ENCODE measurements around the gene SPTLC2. TPM values are rescaled to one million over a fixed set of nuclear protein-coding genes. Genes with fewer than 3 reads are reported as not detected.

The SPTLC2 gene
- total RNA-seq, 3 donors from 2014 or later (not counting 1 experiment from before 2014, with no cell fraction given), result 35.2 to 58.6 (median 50.4) TPM

DNA sequence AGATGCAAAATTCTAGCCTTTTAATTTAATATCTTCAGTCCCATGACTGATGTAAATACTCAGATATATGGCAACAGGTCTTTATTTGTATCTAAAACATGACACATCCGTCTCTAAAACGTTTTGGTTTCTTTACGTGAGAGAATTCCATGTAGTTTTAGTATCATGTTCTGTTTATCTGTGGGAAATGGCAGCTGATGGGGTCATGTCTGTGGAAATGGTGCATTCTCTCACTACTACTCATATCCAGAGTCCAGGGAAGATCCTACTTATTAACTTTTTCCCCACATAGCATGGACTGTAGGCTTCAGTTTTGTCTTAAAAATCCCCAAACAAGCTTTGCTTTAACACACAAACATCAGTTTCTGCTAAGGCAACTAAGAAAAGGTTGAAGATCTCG is 53.8 kb downstream of the SPTLC2 start:
- H3K27ac Mint-ChIP-seq, result peak overlapping the region; percentile 42 to 43
- intact Hi-C loops (cut with micrococcal nuclease), result no loop called here
- H3K36me3 ChIP-seq (ENCODE audit: control insufficient read depth, insufficient read depth, low read length), result peaks cover 39% of the 10 kb centered on the region

DNA sequence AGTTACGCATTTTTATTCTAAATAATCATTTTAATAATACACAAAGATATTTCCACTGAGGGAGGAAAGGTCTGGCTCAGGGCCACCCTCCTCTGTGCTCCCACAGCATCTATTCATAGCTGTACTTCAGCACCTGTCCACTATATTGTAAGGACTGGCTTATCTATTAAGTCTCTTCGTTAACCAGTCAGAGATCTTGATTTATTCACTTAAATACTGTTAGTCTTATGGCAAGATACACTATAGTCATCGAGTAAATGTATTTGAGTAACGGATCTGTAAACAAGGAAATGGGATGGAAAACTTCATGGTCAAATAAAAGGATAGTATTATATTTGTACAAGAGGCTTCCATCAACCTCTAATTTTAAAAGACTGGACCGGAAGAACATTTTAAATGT is 54.6 kb downstream of the SPTLC2 start:
- no peaks in the 10 kb centered on the region for H3K9me3 Mint-ChIP-seq
- H3K4me3 Mint-ChIP-seq, result no peak overlapping the region
- Histone ChIP-seq H3K27ac (ENCODE audit: low read length) (no peak overlapping the region), H3K27me3 (ENCODE audit: control insufficient read depth, insufficient read depth, low read length) (no peaks in the 10 kb centered on the region), H3K36me3 (ENCODE audit: control insufficient read depth, insufficient read depth, low read length) (peaks cover 40% of the 10 kb centered on the region), H3K4me1 (ENCODE audit: control insufficient read depth, insufficient read depth, low read length) (no peaks in the 10 kb centered on the region), H3K4me3 (ENCODE audit: low read length) (no peak overlapping the region), H3K9me3 (ENCODE audit: control insufficient read depth, insufficient read depth, low read length) (no peaks in the 10 kb centered on the region)
- WGBS (ENCODE audit: insufficient coverage), result no CpG with 5 or more reads among the region's 5 CpGs
- intact Hi-C loops (cut with micrococcal nuclease), result no loop called here
- ATAC-seq (no peak), DNase-seq (no peak)
- TF ChIP-seq, protein P1, sequence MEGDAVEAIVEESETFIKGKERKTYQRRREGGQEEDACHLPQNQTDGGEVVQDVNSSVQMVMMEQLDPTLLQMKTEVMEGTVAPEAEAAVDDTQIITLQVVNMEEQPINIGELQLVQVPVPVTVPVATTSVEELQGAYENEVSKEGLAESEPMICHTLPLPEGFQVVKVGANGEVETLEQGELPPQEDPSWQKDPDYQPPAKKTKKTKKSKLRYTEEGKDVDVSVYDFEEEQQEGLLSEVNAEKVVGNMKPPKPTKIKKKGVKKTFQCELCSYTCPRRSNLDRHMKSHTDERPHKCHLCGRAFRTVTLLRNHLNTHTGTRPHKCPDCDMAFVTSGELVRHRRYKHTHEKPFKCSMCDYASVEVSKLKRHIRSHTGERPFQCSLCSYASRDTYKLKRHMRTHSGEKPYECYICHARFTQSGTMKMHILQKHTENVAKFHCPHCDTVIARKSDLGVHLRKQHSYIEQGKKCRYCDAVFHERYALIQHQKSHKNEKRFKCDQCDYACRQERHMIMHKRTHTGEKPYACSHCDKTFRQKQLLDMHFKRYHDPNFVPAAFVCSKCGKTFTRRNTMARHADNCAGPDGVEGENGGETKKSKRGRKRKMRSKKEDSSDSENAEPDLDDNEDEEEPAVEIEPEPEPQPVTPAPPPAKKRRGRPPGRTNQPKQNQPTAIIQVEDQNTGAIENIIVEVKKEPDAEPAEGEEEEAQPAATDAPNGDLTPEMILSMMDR (IDR thresholded peaks at IDR 0.05), result no peak
- H3K27ac Mint-ChIP-seq, result peak overlapping the region in 1 of 2 donors; percentile 43
- peaks cover 14 to 27% of the 10 kb centered on the region in 2 donors for H3K4me1 Mint-ChIP-seq
- no peaks in the 10 kb centered on the region for H3K27me3 Mint-ChIP-seq (ENCODE audit: low read depth in 2 of 2)
- no peaks in the 10 kb centered on the region for H3K36me3 Mint-ChIP-seq

More for the DNA sequence above, 53.8 kb downstream of the SPTLC2 start:
- 82% methylated on average over 4 of the region's 4 CpGs for WGBS (ENCODE audit: insufficient coverage)
- Mint-ChIP-seq H3K4me1 (peaks cover 12 to 22% of the 10 kb centered on the region in 2 donors), H3K36me3 (no peaks in the 10 kb centered on the region), H3K9me3 (no peaks in the 10 kb centered on the region), H3K4me3 (no peak overlapping the region), H3K27me3 (ENCODE audit: low read depth in 2 of 2) (no peaks in the 10 kb centered on the region)
- H3K27ac ChIP-seq (ENCODE audit: low read length), result no peak overlapping the region
- ATAC-seq (no peak), DNase-seq (no peak)
- no peaks in the 10 kb centered on the region for H3K9me3 ChIP-seq (ENCODE audit: control insufficient read depth, insufficient read depth, low read length)
- H3K4me1 ChIP-seq (ENCODE audit: control insufficient read depth, insufficient read depth, low read length), result no peaks in the 10 kb centered on the region
- H3K4me3 ChIP-seq (ENCODE audit: low read length), result no peak overlapping the region
- H3K27me3 ChIP-seq (ENCODE audit: control insufficient read depth, insufficient read depth, low read length), result no peaks in the 10 kb centered on the region
- TF ChIP-seq, protein P1 (IDR thresholded peaks at IDR 0.05), result no peak

DNA sequence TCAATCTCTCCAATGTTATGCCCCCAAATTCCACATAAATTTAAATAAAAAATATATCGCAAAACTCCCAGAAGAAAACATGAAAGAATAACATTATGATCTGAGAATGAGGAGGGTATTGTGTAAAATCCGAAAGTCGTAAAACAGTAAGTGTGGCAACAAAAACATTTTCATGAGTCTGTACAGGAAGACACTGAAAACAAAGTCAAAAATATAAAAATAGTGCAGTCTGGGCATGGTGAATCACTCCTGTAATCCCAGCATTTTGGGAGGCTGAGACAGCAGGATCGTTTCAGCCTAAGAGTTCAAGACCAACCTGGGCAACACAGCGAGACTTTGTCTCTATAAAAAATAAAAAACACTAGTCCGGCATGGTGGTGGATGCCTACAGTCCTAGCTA is 57.1 kb downstream of the SPTLC2 start:
- Histone ChIP-seq H3K9me3 (ENCODE audit: control insufficient read depth, insufficient read depth, low read length) (no peaks in the 10 kb centered on the region), H3K36me3 (ENCODE audit: control insufficient read depth, insufficient read depth, low read length) (peaks cover 59% of the 10 kb centered on the region), H3K4me3 (ENCODE audit: low read length) (no peak overlapping the region), H3K27ac (ENCODE audit: low read length) (no peak overlapping the region), H3K4me1 (ENCODE audit: control insufficient read depth, insufficient read depth, low read length) (peaks cover 5% of the 10 kb centered on the region), H3K27me3 (ENCODE audit: control insufficient read depth, insufficient read depth, low read length) (no peaks in the 10 kb centered on the region)
- no peaks in the 10 kb centered on the region for H3K27me3 Mint-ChIP-seq (ENCODE audit: low read depth in 2 of 2)
- H3K27ac Mint-ChIP-seq, result no peak overlapping the region
- peaks cover 13 to 19% of the 10 kb centered on the region in 2 donors for H3K4me1 Mint-ChIP-seq
- intact Hi-C loops (cut with micrococcal nuclease), result no loop called here
- no peak for DNase-seq
- WGBS (ENCODE audit: insufficient coverage), result 92% methylated on average over 5 of the region's 6 CpGs
- TF ChIP-seq, protein P1 (IDR thresholded peaks at IDR 0.05), result no peak
- no peak for ATAC-seq
- H3K36me3 Mint-ChIP-seq, result no peaks in the 10 kb centered on the region
- no peak overlapping the region for H3K4me3 Mint-ChIP-seq
- no peaks in the 10 kb centered on the region for H3K9me3 Mint-ChIP-seq

DNA sequence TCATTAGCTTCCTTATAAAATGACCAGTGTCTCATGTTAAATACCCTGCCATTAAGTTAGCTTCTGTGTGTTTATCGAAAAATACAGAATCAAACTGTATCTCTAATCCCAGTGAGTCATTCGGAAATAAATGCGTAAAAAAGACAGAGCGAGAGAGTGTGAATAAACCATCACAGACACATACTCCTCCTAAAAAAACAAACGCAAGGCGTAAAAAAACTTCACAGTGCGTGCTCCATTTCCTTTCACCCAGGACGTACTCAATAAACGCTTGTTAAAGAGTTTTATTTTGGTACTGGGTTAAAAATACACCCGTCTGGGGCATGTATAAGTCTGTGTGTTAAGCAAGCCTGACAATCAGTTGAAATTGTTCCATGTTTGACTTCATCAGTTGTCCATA is 59.0 kb downstream of the SPTLC2 start:
- no peaks in the 10 kb centered on the region for H3K9me3 Mint-ChIP-seq
- TF ChIP-seq, protein P1 (IDR thresholded peaks at IDR 0.05), result no peak
- peaks cover 13% of the 10 kb centered on the region for H3K4me1 ChIP-seq (ENCODE audit: control insufficient read depth, insufficient read depth, low read length)
- no peaks in the 10 kb centered on the region for H3K27me3 Mint-ChIP-seq (ENCODE audit: low read depth in 2 of 2)
- peak overlapping the region; percentile 75 to 82 for H3K27ac Mint-ChIP-seq
- 64% methylated on average over 10 of the region's 10 CpGs for WGBS (ENCODE audit: insufficient coverage)
- no peaks in the 10 kb centered on the region for H3K36me3 Mint-ChIP-seq
- peak overlapping the region; percentile 34 for H3K27ac ChIP-seq (ENCODE audit: low read length)
- H3K9me3 ChIP-seq (ENCODE audit: control insufficient read depth, insufficient read depth, low read length), result no peaks in the 10 kb centered on the region
- no peaks in the 10 kb centered on the region for H3K27me3 ChIP-seq (ENCODE audit: control insufficient read depth, insufficient read depth, low read length)
- H3K36me3 ChIP-seq (ENCODE audit: control insufficient read depth, insufficient read depth, low read length), result peaks cover 55% of the 10 kb centered on the region
- H3K4me3 Mint-ChIP-seq, result peak overlapping the region; percentile 50
- ATAC-seq (peak; percentile 57 to 76 (median 71)), DNase-seq (no peak)
- H3K4me3 ChIP-seq (ENCODE audit: low read length), result no peak overlapping the region
- intact Hi-C loops (cut with micrococcal nuclease), result no loop called here
- peaks cover 19 to 20% of the 10 kb centered on the region in 2 donors for H3K4me1 Mint-ChIP-seq
